C4-2B (cell line): ENCODE measurements around the gene SPECC1L.

ENCODE experiments used
- CTCF ChIP-seq: fragments of 450-650 bp; conservative IDR thresholded peaks from 2 replicates; pipeline ENCODE4 v1.5.1; 2017; ENCODE audit warnings: mild to moderate bottlenecking
- ZFX ChIP-seq: fragments of 450-650 bp; IDR thresholded peaks from 2 replicates; pipeline ENCODE4 v1.6.1; 2017

- no peak for TF ChIP-seq CTCF
- no peak for TF ChIP-seq ZFX
Measured at GRCh38 chr22:24321999-24322398, 51.4 kb downstream of the SPECC1L start.
